GM12878 (cell line): ENCODE results near the gene CTNNBL1. TPM values are rescaled to one million over a fixed set of nuclear protein-coding genes. Genes with fewer than 3 reads are reported as not detected.
A peak's percentile ranks its signal among the peaks of the same experiment; 100 is the strongest.

Source experiments
- ATAC-seq: fragments of 200-7000 bp; cut with Tn5 transposase; 3 replicates; pipeline ENCODE4 v1.9.1; 2020; ENCODE audit warnings: mild to moderate bottlenecking, moderate library complexity
- BruUV-seq: library from RNA; stranded (reverse); fragments of 400-500 nt; replicated peaks from 2 replicates; lab custom pipeline; 2021; lab: Mats Ljungman, UMichigan
- CTCF ChIA-PET: fragments of 300-600 bp; sonication (Branson Sonifier 250); formaldehyde crosslinking; extraction: SDS; loops from one replicate; lab custom pipeline; 2021; ENCODE audit warnings: inconsistent platforms; lab: Yijun Ruan, JAX
- POLR2A ChIA-PET: fragments of 350-600 bp; formaldehyde crosslinking; extraction: SDS; loops from one replicate; lab custom pipeline; 2021; ENCODE audit warnings: inconsistent platforms; lab: Charles Lee
- RAD21 ChIA-PET: fragments of 300-600 bp; sonication (Branson Sonifier 250); formaldehyde crosslinking; loops from one replicate; lab custom pipeline; 2023; ENCODE audit warnings: antibody characterized with exemption; ENCODE audit not compliant: unreplicated experiment; lab: Charles Lee
- SMC1A ChIA-PET: fragments of 300-600 bp; sonication (Branson Sonifier 250); formaldehyde crosslinking; loops from one replicate; lab custom pipeline; 2023; ENCODE audit not compliant: unreplicated experiment, uncharacterized antibody; lab: Charles Lee
- DNase-seq: peaks from one replicate; pipeline ENCODE4 v3.0.0-alpha.2; 2011; ENCODE audit warnings: low read depth, low spot score
- FAIRE-seq: peaks from 3 replicates; lab custom pipeline; 2011; peaks lifted over from hg19 to GRCh38; lab: Jason Lieb, UNC
- H2AFZ ChIP-seq: 2 replicates; pipeline ENCODE4 v1.6.0; 2011; ENCODE audit warnings: low read depth, low read length, control low read depth; ENCODE audit not compliant: control insufficient read depth
- H3K27ac ChIP-seq: 2 replicates; pipeline ENCODE4 v1.5.1; 2011; ENCODE audit warnings: control low read depth; ENCODE audit not compliant: control insufficient read depth, insufficient read depth
- H3K27me3 ChIP-seq, 2 experiments: replicated peaks in 1 of 2; 2 replicates each; pipeline versions ENCODE4 v1.6.0 to v1.6.1; 2011; ENCODE audit warnings: low read length in 1 of 2; ENCODE audit not compliant: control insufficient read depth in 2 of 2, insufficient read depth in 2 of 2
- H3K36me3 ChIP-seq, 2 experiments: 2 replicates each; pipeline ENCODE4 v1.5.1; 2011; ENCODE audit warnings: low read length in 1 of 2; ENCODE audit not compliant: control insufficient read depth in 2 of 2, insufficient read depth in 2 of 2
- H3K4me1 ChIP-seq: 2 replicates; pipeline ENCODE4 v1.6.1; 2011; ENCODE audit warnings: mild to moderate bottlenecking, low read length, moderate library complexity, mixed read lengths; ENCODE audit not compliant: control insufficient read depth, insufficient read depth
- H3K4me2 ChIP-seq: 2 replicates; pipeline ENCODE4 v1.6.0; 2011; ENCODE audit warnings: control low read depth; ENCODE audit not compliant: control insufficient read depth, insufficient read depth
- H3K4me3 ChIP-seq: fragments of 200-600 bp; sonication (generic); 2 replicates; pipeline ENCODE4 v1.5.1; 2016
- H3K79me2 ChIP-seq: 2 replicates; pipeline ENCODE4 v1.6.0; 2011; ENCODE audit warnings: low read length; ENCODE audit not compliant: control insufficient read depth, insufficient read depth
- H3K9ac ChIP-seq: 2 replicates; pipeline ENCODE4 v1.8.0; 2011; ENCODE audit warnings: low read length, control low read depth, mixed read lengths; ENCODE audit not compliant: control insufficient read depth, insufficient read depth
- H3K9me3 ChIP-seq: replicated peaks from 3 replicates; pipeline ENCODE4 v1.5.1; 2011; ENCODE audit warnings: mild to moderate bottlenecking, low read length; ENCODE audit not compliant: control insufficient read depth, insufficient read depth
- H4K20me1 ChIP-seq: 2 replicates; pipeline ENCODE4 v1.6.0; 2011; ENCODE audit not compliant: control insufficient read depth, insufficient read depth
- BACH1 ChIP-seq: fragments of 450-650 bp; IDR thresholded peaks from 2 replicates; pipeline ENCODE4 v1.6.1; 2017; ENCODE audit warnings: mild to moderate bottlenecking, borderline replicate concordance
- CHD4 ChIP-seq: fragments of 200-600 bp; sonication (generic); IDR thresholded peaks from 2 replicates; pipeline ENCODE4 v1.6.1; 2016; ENCODE audit warnings: mild to moderate bottlenecking
- CREM ChIP-seq: IDR thresholded peaks from 2 replicates; pipeline ENCODE4 v1.6.1; 2014; ENCODE audit warnings: antibody characterized with exemption, low read depth
- FOXM1 ChIP-seq: IDR thresholded peaks from 2 replicates; pipeline ENCODE4 v1.6.1; 2012; ENCODE audit warnings: low read depth, mild to moderate bottlenecking, inconsistent platforms, low read length, moderate library complexity
- HDAC2 ChIP-seq: fragments of 200-600 bp; sonication (generic); IDR thresholded peaks from 2 replicates; pipeline ENCODE4 v1.6.1; 2017
- IKZF1 ChIP-seq: fragments of 450-650 bp; conservative IDR thresholded peaks from 2 replicates; pipeline ENCODE4 v1.6.1; 2017; ENCODE audit warnings: antibody characterized with exemption, mild to moderate bottlenecking
- NR2C2 ChIP-seq: IDR thresholded peaks from 2 replicates; pipeline ENCODE4 v1.6.1; 2011; ENCODE audit warnings: borderline replicate concordance, low read depth; ENCODE audit not compliant: control insufficient read depth, insufficient read length
- POU2F2 ChIP-seq: IDR thresholded peaks from 3 replicates; pipeline ENCODE4 v1.6.1; 2011; ENCODE audit warnings: low read depth, mild to moderate bottlenecking, low read length, borderline replicate concordance
- TAF1 ChIP-seq: IDR thresholded peaks from 2 replicates; pipeline ENCODE4 v1.6.1; 2011; ENCODE audit warnings: mild to moderate bottlenecking, low read depth, low read length, borderline replicate concordance
- TCF12 ChIP-seq: IDR thresholded peaks from 2 replicates; pipeline ENCODE4 v1.6.1; 2011; ENCODE audit warnings: low read depth, mild to moderate bottlenecking, low read length
- TCF7 ChIP-seq: IDR thresholded peaks from 2 replicates; pipeline ENCODE4 v1.6.1; 2014; ENCODE audit warnings: antibody characterized with exemption, borderline replicate concordance
- WRNIP1 ChIP-seq: IDR thresholded peaks from 2 replicates; pipeline ENCODE4 v1.6.1; 2011; ENCODE audit warnings: low read depth, low read length, improper control_type of control experiment, borderline replicate concordance
- ZSCAN29 ChIP-seq: fragments of 450-650 bp; IDR thresholded peaks from 2 replicates; pipeline ENCODE4 v1.6.1; 2017; ENCODE audit warnings: mild to moderate bottlenecking, moderate library complexity
- WGBS: methylation state at CpG from one replicate; pipeline ENCODE4 v1.1.6; 2016; ENCODE audit warnings: low lambda C conversion rate; ENCODE audit not compliant: insufficient replicate concordance, insufficient coverage; ENCODE audit errors: missing lambda C conversion rate; 5-methylcytosine and 5-hydroxymethylcytosine counted together
- in situ Hi-C: fragments of 300-500 bp; cut with MboI; formaldehyde crosslinking; loops from 9 replicates; pipeline ENCODE4 v1.14.3; 2018; ENCODE audit warnings: mixed read lengths
- intact Hi-C: fragments of 100-400 bp; cut with micrococcal nuclease; formaldehyde crosslinking; loops from one replicate; pipeline ENCODE4 v1.14.2; 2022; ENCODE audit not compliant: unreplicated experiment
- polyA plus RNA-seq, 11 experiments: library from polyadenylated mRNA; depleted of rRNA in 4 of 11; unstranded in 6 of 11; stranded (reverse) in 5 of 11; fragments of >200 nt; fragmentation: Nextera tagmentation in 4 of 11; fragmentation: Illumina TruSeq in 1 of 11; extraction: Ambion mirVana in 4 of 11; extraction: Trizol in 1 of 11; gene quantifications; 1 replicate in 1 of 11; 2 replicates in 10 of 11; pipeline versions ENCODE4 v1.2.1 to v1.2.3, GENCODE V29; 2011 to 2016; ENCODE audit warnings: inconsistent platforms in 2 of 11, missing spikeins in 2 of 11, low read depth in 1 of 11
- total RNA-seq, 4 experiments: library from RNA; depleted of rRNA in 3 of 4; stranded (reverse); fragments of >200 nt in 3 of 4; fragmentation: Illumina TruSeq in 1 of 4; extraction: Trizol in 1 of 4; gene quantifications; 2 replicates each; pipeline versions ENCODE4 v1.2.1 to v1.2.3, GENCODE V29; 2013 to 2021
- TF ChIP-seq, protein P1 (sequence below): IDR thresholded peaks from 2 replicates; pipeline ENCODE4 v1.6.1; 2011; ENCODE audit warnings: borderline replicate concordance, low read depth, mild to moderate bottlenecking, moderate library complexity, mixed read lengths, low read length; ENCODE audit not compliant: insufficient read depth; ENCODE audit errors: extremely low read length
- TF ChIP-seq, protein P2 (sequence below): fragments of 450-650 bp; IDR thresholded peaks from 2 replicates; pipeline ENCODE4 v1.6.1; 2017; ENCODE audit warnings: mild to moderate bottlenecking, moderate library complexity
- TF ChIP-seq, protein P3 (sequence below): IDR thresholded peaks from 2 replicates; pipeline ENCODE4 v1.6.1; 2012; ENCODE audit warnings: mild to moderate bottlenecking, low read depth, low read length

Gene CTNNBL1
- total and polyA plus RNA-seq, 10 of the 15 experiments (the other 5 are each of a cell fraction or from before 2014, with no cell fraction given) = 43.1 to 102 (median 67.8) TPM

DNA sequence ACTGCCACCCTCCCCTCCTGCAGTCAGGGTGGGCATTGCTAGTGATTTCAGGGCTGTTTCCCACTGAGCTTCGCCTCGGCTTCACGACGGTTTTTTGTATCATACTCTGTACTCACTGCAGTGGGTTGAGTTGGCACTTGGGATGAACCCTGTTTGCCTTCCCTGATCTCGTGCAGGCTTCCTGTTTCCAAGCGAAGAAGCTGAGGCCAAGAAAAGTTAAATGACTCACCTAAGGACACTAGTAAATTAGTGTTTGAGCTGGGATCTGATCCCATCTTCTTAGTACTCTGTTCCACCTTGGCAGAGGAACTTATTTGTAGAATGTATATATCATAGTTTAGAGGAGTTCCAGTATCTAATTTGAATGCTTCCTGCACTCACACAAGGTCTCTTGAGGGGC, 158.8 kb downstream of the CTNNBL1 start:
- Histone ChIP-seq H3K4me2 (no peak overlapping the region), H3K27me3 (no peaks in the 10 kb centered on the region), H2AFZ (no peak overlapping the region), H3K9ac (no peak overlapping the region), H3K79me2 (no peaks in the 10 kb centered on the region), H3K4me1 (peaks cover 36% of the 10 kb centered on the region), H3K36me3 (peaks cover 4 to 5% of the 10 kb centered on the region in 2 experiments), H3K27ac (peak overlapping the region; percentile 57; the same call in 1 of the 2 replicates), H3K4me3 (no peak overlapping the region), H3K9me3 (no peaks in the 10 kb centered on the region), H4K20me1 (no peaks in the 10 kb centered on the region)
- BruUV-seq = no TSS peak
- SMC1A ChIA-PET = interaction anchor here (1.4 kb wide), 1 partner anchor 10 kb away, joined by 5 read pairs; no protein-coding TSS in a partner anchor
- in situ Hi-C loops = no loop called here
- CTCF ChIA-PET = no interaction called here
- FAIRE-seq (no peak), DNase-seq (no peak), ATAC-seq (no peak)
- POLR2A ChIA-PET = no interaction called here
- RAD21 ChIA-PET = no interaction called here
- intact Hi-C loops = no loop called here
- TF ChIP-seq WRNIP1 (no peak), CHD4 (no peak), CREM (no peak), POU2F2 (no peak), IKZF1 (no peak), FOXM1 (no peak), ZSCAN29 (no peak), NR2C2 (no peak), HDAC2 (no peak), BACH1 (no peak), TCF7 (no peak), TCF12 (no peak), TAF1 (no peak)
- TF ChIP-seq, protein P1, sequence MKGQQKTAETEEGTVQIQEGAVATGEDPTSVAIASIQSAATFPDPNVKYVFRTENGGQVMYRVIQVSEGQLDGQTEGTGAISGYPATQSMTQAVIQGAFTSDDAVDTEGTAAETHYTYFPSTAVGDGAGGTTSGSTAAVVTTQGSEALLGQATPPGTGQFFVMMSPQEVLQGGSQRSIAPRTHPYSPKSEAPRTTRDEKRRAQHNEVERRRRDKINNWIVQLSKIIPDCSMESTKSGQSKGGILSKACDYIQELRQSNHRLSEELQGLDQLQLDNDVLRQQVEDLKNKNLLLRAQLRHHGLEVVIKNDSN = no peak
- TF ChIP-seq, protein P2, sequence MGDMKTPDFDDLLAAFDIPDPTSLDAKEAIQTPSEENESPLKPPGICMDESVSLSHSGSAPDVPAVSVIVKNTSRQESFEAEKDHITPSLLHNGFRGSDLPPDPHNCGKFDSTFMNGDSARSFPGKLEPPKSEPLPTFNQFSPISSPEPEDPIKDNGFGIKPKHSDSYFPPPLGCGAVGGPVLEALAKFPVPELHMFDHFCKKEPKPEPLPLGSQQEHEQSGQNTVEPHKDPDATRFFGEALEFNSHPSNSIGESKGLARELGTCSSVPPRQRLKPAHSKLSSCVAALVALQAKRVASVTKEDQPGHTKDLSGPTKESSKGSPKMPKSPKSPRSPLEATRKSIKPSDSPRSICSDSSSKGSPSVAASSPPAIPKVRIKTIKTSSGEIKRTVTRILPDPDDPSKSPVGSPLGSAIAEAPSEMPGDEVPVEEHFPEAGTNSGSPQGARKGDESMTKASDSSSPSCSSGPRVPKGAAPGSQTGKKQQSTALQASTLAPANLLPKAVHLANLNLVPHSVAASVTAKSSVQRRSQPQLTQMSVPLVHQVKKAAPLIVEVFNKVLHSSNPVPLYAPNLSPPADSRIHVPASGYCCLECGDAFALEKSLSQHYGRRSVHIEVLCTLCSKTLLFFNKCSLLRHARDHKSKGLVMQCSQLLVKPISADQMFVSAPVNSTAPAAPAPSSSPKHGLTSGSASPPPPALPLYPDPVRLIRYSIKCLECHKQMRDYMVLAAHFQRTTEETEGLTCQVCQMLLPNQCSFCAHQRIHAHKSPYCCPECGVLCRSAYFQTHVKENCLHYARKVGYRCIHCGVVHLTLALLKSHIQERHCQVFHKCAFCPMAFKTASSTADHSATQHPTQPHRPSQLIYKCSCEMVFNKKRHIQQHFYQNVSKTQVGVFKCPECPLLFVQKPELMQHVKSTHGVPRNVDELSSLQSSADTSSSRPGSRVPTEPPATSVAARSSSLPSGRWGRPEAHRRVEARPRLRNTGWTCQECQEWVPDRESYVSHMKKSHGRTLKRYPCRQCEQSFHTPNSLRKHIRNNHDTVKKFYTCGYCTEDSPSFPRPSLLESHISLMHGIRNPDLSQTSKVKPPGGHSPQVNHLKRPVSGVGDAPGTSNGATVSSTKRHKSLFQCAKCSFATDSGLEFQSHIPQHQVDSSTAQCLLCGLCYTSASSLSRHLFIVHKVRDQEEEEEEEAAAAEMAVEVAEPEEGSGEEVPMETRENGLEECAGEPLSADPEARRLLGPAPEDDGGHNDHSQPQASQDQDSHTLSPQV = no peak
- TF ChIP-seq, protein P3, sequence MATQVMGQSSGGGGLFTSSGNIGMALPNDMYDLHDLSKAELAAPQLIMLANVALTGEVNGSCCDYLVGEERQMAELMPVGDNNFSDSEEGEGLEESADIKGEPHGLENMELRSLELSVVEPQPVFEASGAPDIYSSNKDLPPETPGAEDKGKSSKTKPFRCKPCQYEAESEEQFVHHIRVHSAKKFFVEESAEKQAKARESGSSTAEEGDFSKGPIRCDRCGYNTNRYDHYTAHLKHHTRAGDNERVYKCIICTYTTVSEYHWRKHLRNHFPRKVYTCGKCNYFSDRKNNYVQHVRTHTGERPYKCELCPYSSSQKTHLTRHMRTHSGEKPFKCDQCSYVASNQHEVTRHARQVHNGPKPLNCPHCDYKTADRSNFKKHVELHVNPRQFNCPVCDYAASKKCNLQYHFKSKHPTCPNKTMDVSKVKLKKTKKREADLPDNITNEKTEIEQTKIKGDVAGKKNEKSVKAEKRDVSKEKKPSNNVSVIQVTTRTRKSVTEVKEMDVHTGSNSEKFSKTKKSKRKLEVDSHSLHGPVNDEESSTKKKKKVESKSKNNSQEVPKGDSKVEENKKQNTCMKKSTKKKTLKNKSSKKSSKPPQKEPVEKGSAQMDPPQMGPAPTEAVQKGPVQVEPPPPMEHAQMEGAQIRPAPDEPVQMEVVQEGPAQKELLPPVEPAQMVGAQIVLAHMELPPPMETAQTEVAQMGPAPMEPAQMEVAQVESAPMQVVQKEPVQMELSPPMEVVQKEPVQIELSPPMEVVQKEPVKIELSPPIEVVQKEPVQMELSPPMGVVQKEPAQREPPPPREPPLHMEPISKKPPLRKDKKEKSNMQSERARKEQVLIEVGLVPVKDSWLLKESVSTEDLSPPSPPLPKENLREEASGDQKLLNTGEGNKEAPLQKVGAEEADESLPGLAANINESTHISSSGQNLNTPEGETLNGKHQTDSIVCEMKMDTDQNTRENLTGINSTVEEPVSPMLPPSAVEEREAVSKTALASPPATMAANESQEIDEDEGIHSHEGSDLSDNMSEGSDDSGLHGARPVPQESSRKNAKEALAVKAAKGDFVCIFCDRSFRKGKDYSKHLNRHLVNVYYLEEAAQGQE = no peak
- 87% methylated on average over 6 of the region's 6 CpGs for WGBS
